Parathyroid adenoma (tissue), 2 donors: ENCODE data around the gene ZIC2.

Source experiments
- H2AFZ ChIP-seq: fragments of 300-600 bp; sonication (generic); one replicate; pipeline ENCODE4 v1.7.0; 2017; ENCODE audit warnings: antibody characterized with exemption, mild to moderate bottlenecking
- H3K27ac ChIP-seq: fragments of 300-600 bp; sonication (generic); one replicate; pipeline ENCODE4 v1.7.0; 2017
- H3K27me3 ChIP-seq: fragments of 300-600 bp; sonication (generic); one replicate; pipeline ENCODE4 v1.7.0; 2017; ENCODE audit warnings: low read length; ENCODE audit not compliant: control insufficient read depth, insufficient read depth
- H3K36me3 ChIP-seq: fragments of 300-600 bp; sonication (generic); one replicate; pipeline ENCODE4 v1.7.0; 2017; ENCODE audit warnings: low read length; ENCODE audit not compliant: control insufficient read depth, insufficient read depth
- H3K4me1 ChIP-seq: fragments of 300-600 bp; sonication (generic); one replicate; pipeline ENCODE4 v1.7.0; 2017; ENCODE audit warnings: control low read depth
- H3K4me2 ChIP-seq: fragments of 300-600 bp; sonication (generic); one replicate; pipeline ENCODE4 v1.7.0; 2017; ENCODE audit warnings: low read length
- H3K4me3 ChIP-seq: fragments of 300-600 bp; sonication (generic); one replicate; pipeline ENCODE4 v1.7.0; 2017; ENCODE audit warnings: low read depth, low read length
- H3K79me2 ChIP-seq: fragments of 300-600 bp; sonication (generic); one replicate; pipeline ENCODE4 v1.7.0; 2017; ENCODE audit warnings: control low read depth
- H3K9ac ChIP-seq: fragments of 300-600 bp; sonication (generic); one replicate; pipeline ENCODE4 v1.7.0; 2017; ENCODE audit warnings: mild to moderate bottlenecking
- H3K9me3 ChIP-seq: fragments of 300-600 bp; sonication (generic); one replicate; pipeline ENCODE4 v1.7.0; 2017; ENCODE audit warnings: low read length; ENCODE audit not compliant: control insufficient read depth
- TF ChIP-seq, protein P1 (sequence below): fragments of 300-600 bp; sonication (generic); IDR thresholded peaks from one replicate; pipeline ENCODE4 v1.7.0; 2017; ENCODE audit warnings: antibody characterized with exemption, mild to moderate bottlenecking
- donor health status: primary hyperparathyroidism.

The ZIC2 gene

DNA sequence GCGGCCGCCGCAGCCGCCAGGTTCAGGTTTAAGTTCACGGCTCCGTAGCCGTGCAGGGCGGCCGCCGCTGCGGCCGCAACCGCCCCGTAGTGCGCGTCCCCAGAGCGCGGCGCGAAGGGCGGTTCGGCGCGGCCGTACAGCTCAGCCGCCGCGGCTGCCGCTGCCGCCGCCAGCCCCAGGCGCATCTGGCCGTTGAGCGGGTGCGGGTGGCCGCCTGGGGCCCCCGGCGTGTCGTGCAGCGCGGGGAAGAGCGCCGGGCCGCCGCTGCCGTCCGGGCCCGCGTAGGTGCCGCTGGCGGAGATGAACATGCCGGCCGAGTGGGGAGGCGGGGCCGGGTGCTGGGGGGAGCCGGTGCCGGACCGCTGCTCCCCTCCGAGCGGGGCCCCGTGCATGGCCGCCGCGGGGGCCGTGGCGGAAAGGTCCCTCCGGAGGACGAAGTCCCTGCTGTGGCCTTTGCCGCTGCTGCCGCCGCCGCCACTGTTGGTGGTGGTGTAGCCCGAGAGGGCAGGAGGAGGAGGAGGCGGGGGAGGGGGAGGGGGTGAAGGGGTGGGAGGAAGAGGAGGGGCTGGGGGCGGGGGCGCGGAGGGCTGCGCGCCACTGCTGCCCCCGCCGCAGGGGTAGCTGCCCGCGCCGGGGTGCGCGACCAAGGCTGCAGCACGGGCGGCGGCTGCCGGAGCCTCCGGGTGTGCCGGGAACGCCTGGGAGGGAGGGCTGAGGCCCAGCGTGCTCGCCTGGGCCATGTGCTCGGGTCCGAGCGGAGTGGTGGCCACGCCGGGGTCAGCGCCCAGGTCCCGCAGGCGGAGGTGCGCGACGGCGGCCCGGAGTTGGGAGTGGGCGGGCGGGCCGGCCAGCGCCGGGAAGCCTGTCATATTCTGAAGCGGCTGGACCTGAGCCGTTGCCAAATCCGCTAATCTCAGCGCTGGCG lies 10.7 kb upstream of the ZIC2 start:
- TF ChIP-seq, protein P1, sequence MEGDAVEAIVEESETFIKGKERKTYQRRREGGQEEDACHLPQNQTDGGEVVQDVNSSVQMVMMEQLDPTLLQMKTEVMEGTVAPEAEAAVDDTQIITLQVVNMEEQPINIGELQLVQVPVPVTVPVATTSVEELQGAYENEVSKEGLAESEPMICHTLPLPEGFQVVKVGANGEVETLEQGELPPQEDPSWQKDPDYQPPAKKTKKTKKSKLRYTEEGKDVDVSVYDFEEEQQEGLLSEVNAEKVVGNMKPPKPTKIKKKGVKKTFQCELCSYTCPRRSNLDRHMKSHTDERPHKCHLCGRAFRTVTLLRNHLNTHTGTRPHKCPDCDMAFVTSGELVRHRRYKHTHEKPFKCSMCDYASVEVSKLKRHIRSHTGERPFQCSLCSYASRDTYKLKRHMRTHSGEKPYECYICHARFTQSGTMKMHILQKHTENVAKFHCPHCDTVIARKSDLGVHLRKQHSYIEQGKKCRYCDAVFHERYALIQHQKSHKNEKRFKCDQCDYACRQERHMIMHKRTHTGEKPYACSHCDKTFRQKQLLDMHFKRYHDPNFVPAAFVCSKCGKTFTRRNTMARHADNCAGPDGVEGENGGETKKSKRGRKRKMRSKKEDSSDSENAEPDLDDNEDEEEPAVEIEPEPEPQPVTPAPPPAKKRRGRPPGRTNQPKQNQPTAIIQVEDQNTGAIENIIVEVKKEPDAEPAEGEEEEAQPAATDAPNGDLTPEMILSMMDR, result no peak
- H3K27ac ChIP-seq, result no peak overlapping the region
- H3K9ac ChIP-seq, result no peak overlapping the region
- no peak overlapping the region for H3K4me3 ChIP-seq
- no peaks in the 10 kb centered on the region for H3K4me1 ChIP-seq
- H3K4me2 ChIP-seq, result no peak overlapping the region
- H3K27me3 ChIP-seq, result peaks cover 46% of the 10 kb centered on the region
- H2AFZ ChIP-seq, result no peak overlapping the region
- H3K9me3 ChIP-seq, result no peaks in the 10 kb centered on the region
- H3K79me2 ChIP-seq, result no peaks in the 10 kb centered on the region
- H3K36me3 ChIP-seq, result no peaks in the 10 kb centered on the region

DNA sequence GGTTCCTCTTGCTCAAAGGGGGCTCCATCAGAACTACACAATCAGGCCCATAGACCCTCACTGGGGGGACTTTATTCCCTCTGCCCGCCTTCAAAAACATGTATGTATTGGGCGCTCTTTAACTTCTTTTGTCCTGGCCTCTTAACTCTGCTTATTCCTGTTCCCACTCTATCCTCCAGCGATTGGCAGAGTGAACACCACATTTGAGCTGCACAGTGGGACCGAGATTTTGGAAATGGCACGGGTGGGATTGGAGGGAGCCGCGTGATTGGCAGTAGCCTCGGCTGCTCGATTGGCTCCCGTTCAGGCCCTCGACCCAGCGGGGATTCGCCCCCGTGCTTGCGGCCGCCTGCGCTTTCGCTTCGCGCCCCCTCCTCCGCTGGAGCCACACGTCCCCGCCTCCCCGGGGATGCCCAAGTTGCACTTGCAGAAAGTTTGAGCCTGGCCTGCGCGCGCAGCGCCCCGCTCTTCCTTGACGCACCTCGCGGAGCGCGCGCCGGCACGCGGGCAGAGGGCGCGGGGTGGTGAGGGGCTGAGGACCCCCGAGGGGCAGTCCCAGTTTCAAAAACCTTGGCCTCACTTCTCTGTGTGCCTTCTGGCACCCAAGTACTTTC lies 9.9 kb upstream of the ZIC2 start, which contains the start of gene ZIC5:
TSS of gene ZIC5 (minus strand) at position 192 of the 614 bp plus-strand sequence. CDS start at position 28, 164 bp downstream.
- Histone ChIP-seq H3K4me1 (no peaks in the 10 kb centered on the region), H3K27me3 (peaks cover 46% of the 10 kb centered on the region), H3K4me3 (no peak within 1 kb of the TSS), H3K4me2 (no peak within 1 kb of the TSS), H3K36me3 (no peaks in the 10 kb centered on the region), H3K27ac (no peak within 1 kb of the TSS), H3K79me2 (no peaks in the 10 kb centered on the region), H3K9me3 (no peaks in the 10 kb centered on the region), H3K9ac (no peak within 1 kb of the TSS), H2AFZ (no peak within 1 kb of the TSS)
- TF ChIP-seq, protein P1, result no peak

DNA sequence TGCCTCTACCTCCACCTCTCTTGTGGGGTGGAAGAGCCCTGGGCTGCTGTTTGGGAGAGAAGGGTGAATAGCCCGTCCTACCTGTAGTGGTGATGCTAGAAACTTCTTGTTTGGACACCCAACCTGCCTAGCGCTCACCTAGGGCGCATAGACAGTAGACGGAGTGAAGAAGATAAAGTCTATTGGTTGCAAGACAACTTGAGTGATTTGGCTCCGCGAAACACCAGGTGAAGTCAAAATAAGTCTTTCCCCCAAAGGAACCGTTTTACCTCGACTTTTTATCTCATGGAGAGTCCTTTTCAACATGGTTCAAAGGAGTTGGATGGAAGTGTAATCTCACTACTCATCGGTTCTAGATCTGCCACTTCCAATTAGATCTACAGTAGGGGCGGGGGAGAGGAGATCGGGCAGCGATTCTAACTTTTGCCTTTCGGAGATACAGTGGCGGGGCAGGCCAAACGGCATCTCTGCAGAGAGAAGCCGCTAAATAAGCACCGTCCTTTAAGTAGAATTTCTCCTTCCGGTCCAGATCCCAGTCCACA lies 9.3 kb upstream of the ZIC2 start:
- Histone ChIP-seq H2AFZ (no peak overlapping the region), H3K27me3 (peaks cover 48% of the 10 kb centered on the region), H3K4me1 (no peaks in the 10 kb centered on the region), H3K27ac (no peak overlapping the region), H3K36me3 (no peaks in the 10 kb centered on the region), H3K9me3 (no peaks in the 10 kb centered on the region), H3K9ac (no peak overlapping the region), H3K4me2 (no peak overlapping the region), H3K79me2 (no peaks in the 10 kb centered on the region), H3K4me3 (no peak overlapping the region)
- TF ChIP-seq, protein P1, result no peak

DNA sequence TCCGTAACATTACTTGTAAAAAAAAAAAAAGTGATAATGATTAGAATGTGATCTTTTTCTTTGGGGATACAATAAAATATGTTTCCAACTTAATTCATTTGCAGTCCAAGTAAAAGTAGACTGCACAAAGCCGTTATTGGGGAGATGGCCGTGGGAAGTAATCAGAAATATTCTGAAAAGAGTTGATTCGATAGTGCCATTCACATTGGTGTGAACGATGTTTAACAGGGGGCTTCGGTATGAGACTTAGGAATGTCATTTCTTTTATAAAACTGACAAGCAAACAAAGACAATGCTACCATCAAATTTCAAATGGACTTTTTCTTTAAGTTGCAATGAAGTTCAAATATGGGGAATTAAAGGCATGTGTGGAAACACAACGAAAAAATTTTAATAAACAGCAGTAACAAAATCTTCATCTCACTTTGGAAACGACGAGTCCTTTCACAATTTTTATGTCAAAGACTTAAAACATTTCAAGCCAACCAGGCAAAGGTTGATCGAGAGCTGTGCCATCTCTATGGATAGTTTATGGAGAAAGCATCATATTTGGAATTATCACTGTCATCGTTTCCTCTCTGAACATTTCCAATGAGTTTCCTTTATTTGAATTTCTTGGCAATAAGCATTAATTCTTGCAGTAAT lies 8.3 kb upstream of the ZIC2 start:
- no peak overlapping the region for H3K27ac ChIP-seq
- no peak overlapping the region for H3K9ac ChIP-seq
- no peak overlapping the region for H2AFZ ChIP-seq
- no peaks in the 10 kb centered on the region for H3K4me1 ChIP-seq
- H3K79me2 ChIP-seq, result no peaks in the 10 kb centered on the region
- no peaks in the 10 kb centered on the region for H3K9me3 ChIP-seq
- H3K4me3 ChIP-seq, result no peak overlapping the region
- no peak overlapping the region for H3K4me2 ChIP-seq
- peaks cover 42% of the 10 kb centered on the region for H3K27me3 ChIP-seq
- TF ChIP-seq, protein P1, result no peak
- H3K36me3 ChIP-seq, result no peaks in the 10 kb centered on the region
